HEK293 (cell line): Measurements from ENCODE around the gene TPRN.
A peak's percentile ranks its signal among the peaks of the same experiment; 100 is the strongest.

ENCODE experiments used
- CTCF ChIA-PET: fragments of 350-600 bp; formaldehyde crosslinking; extraction: SDS; loops from one replicate; lab custom pipeline; 2021; ENCODE audit warnings: antibody characterized with exemption; lab: Yijun Ruan, JAX
- POLR2A ChIA-PET: fragments of 300-600 bp; formaldehyde crosslinking; extraction: SDS; loops from one replicate; lab custom pipeline; 2020; ENCODE audit warnings: antibody characterized with exemption, inconsistent platforms; lab: Yijun Ruan, JAX
- H3K27ac ChIP-seq: fragments of 200-500 bp; sonication (Bioruptor generic); 2 replicates; pipeline ENCODE4 v1.5.1; 2014; ENCODE audit warnings: low read depth, low read length, control low read depth, inconsistent platforms; ENCODE audit errors: extremely low read depth
- H3K36me3 ChIP-seq, 2 experiments: fragments of 200-500 bp in 1 of 2; sonication (Bioruptor generic) in 1 of 2; 1 replicate in 1 of 2; 2 replicates in 1 of 2; pipeline ENCODE4 v1.5.1; 2014 to 2017; ENCODE audit warnings: inconsistent platforms in 2 of 2, low read length in 2 of 2; ENCODE audit not compliant: control insufficient read depth in 2 of 2, insufficient read depth in 1 of 2
- H3K4me1 ChIP-seq: fragments of 200-500 bp; sonication (Bioruptor generic); 2 replicates; pipeline ENCODE4 v1.5.1; 2014; ENCODE audit warnings: mild to moderate bottlenecking, low read length, inconsistent platforms; ENCODE audit not compliant: control insufficient read depth, insufficient read depth
- H3K4me3 ChIP-seq: 2 replicates; pipeline ENCODE4 v1.5.1; 2011; ENCODE audit warnings: low read depth, mild to moderate bottlenecking, control low read depth, low read length, moderate library complexity
- H3K9me3 ChIP-seq: fragments of 200-500 bp; sonication (Bioruptor generic); 2 replicates; pipeline ENCODE4 v1.5.1; 2014; ENCODE audit warnings: low read depth, low read length, inconsistent platforms; ENCODE audit not compliant: control insufficient read depth, insufficient read depth
- CTCF ChIP-seq: fragments of 450-650 bp; formaldehyde crosslinking; IDR thresholded peaks from 2 replicates; pipeline ENCODE4 v1.5.1; 2016; ENCODE audit warnings: missing biosample characterization, missing genetic modification characterization
- GLIS2 ChIP-seq: fragments of 450-650 bp; formaldehyde crosslinking; IDR thresholded peaks from 2 replicates; pipeline ENCODE4 v1.5.1; 2016; ENCODE audit warnings: missing biosample characterization, missing genetic modification characterization
- HIC1 ChIP-seq: fragments of 450-650 bp; formaldehyde crosslinking; IDR thresholded peaks from 2 replicates; pipeline ENCODE4 v1.5.1; 2016; ENCODE audit warnings: missing biosample characterization, missing genetic modification characterization
- REPIN1 ChIP-seq: fragments of 450-650 bp; formaldehyde crosslinking; IDR thresholded peaks from 2 replicates; pipeline ENCODE4 v1.5.1; 2017; ENCODE audit warnings: missing biosample characterization, missing genetic modification characterization, low read depth
- SALL2 ChIP-seq: fragments of 450-650 bp; formaldehyde crosslinking; IDR thresholded peaks from 2 replicates; pipeline ENCODE4 v1.5.0; 2017; ENCODE audit warnings: missing biosample characterization, mild to moderate bottlenecking, missing genetic modification characterization, borderline replicate concordance
- SCRT1 ChIP-seq: fragments of 450-650 bp; formaldehyde crosslinking; IDR thresholded peaks from 2 replicates; pipeline ENCODE4 v1.5.1; 2016; ENCODE audit warnings: missing biosample characterization, missing genetic modification characterization, borderline replicate concordance
- SCRT2 ChIP-seq: fragments of 450-650 bp; formaldehyde crosslinking; IDR thresholded peaks from 2 replicates; pipeline ENCODE4 v1.5.1; 2016; ENCODE audit warnings: missing biosample characterization, missing genetic modification characterization
- TCF7L2 ChIP-seq: IDR thresholded peaks from 2 replicates; pipeline ENCODE4 v1.6.1; 2011; ENCODE audit warnings: low read depth, mild to moderate bottlenecking, inconsistent platforms, low read length, moderate library complexity, borderline replicate concordance
- TSHZ1 ChIP-seq: fragments of 450-650 bp; formaldehyde crosslinking; IDR thresholded peaks from 2 replicates; pipeline ENCODE4 v1.5.1; 2016; ENCODE audit warnings: missing biosample characterization, missing genetic modification characterization, borderline replicate concordance
- ZBTB44 ChIP-seq: fragments of 450-650 bp; IDR thresholded peaks from 2 replicates; pipeline ENCODE4 v1.5.1; 2018; ENCODE audit warnings: missing biosample characterization, mild to moderate bottlenecking, missing genetic modification characterization
- ZNF426 ChIP-seq: fragments of 450-650 bp; formaldehyde crosslinking; IDR thresholded peaks from 2 replicates; pipeline ENCODE4 v1.5.1; 2017; ENCODE audit warnings: missing biosample characterization, missing genetic modification characterization, mild to moderate bottlenecking, inconsistent platforms, moderate library complexity
- ZNF530 ChIP-seq: fragments of 450-650 bp; formaldehyde crosslinking; IDR thresholded peaks from 2 replicates; pipeline ENCODE4 v1.5.1; 2016; ENCODE audit warnings: low read depth, missing biosample characterization, missing genetic modification characterization
- ZNF704 ChIP-seq: fragments of 450-650 bp; formaldehyde crosslinking; IDR thresholded peaks from 2 replicates; pipeline ENCODE4 v1.5.1; 2016; ENCODE audit warnings: missing biosample characterization, missing genetic modification characterization
- ZNF792 ChIP-seq: fragments of 450-650 bp; formaldehyde crosslinking; IDR thresholded peaks from 2 replicates; pipeline ENCODE4 v1.5.1; 2016; ENCODE audit warnings: missing biosample characterization, missing genetic modification characterization
- ZSCAN23 ChIP-seq: fragments of 450-650 bp; formaldehyde crosslinking; IDR thresholded peaks from 2 replicates; pipeline ENCODE4 v1.5.1; 2016; ENCODE audit warnings: missing biosample characterization, missing genetic modification characterization

The TPRN gene

GRCh38 chr9:137212520-137212919, 12.0 kb upstream of the TPRN start:
- Histone ChIP-seq H3K9me3 (no peaks in the 10 kb centered on the region), H3K27ac (no peak overlapping the region)
- no peak for TF ChIP-seq TSHZ1 (tag by site-specific recombination)
- TF ChIP-seq ZNF530 (tag by site-specific recombination): no peak
- TF ChIP-seq SALL2: no peak
- TF ChIP-seq SCRT2: peak; percentile 91
- no peak for TF ChIP-seq ZNF426 (tag by site-specific recombination)
- TF ChIP-seq REPIN1 (tag by site-specific recombination): no peak
- no peak for TF ChIP-seq ZBTB44 (tag by site-specific recombination)
- TF ChIP-seq ZNF704: no peak
- peak; percentile 31; the same call in 1 of the 2 replicates for TF ChIP-seq SCRT1 (tag by site-specific recombination)
- TF ChIP-seq ZSCAN23: no peak
- no peak for TF ChIP-seq TCF7L2
- TF ChIP-seq CTCF: 0 out of 2 replicates have a peak, but pooled peaks have one; percentile 24
- TF ChIP-seq HIC1: 0 out of 2 replicates have a peak, but pooled peaks have one; percentile 16
- TF ChIP-seq, all 188 proteins: peak for 4
- ChIA-PET CTCF (no interaction called here), POLR2A (interaction anchor here (1.0 to 16.6 kb wide), 4 partner anchors 9 to 126 kb away, joined by 4 to 304 read pairs (median 8); partner anchors contain the start of genes CYSRT1, MAN1B1, RNF208 and RNF224)
- H3K36me3 ChIP-seq: peaks cover 10 to 80% of the 10 kb centered on the region in 2 experiments; a peak in 2 of 3 replicates
- no peaks in the 10 kb centered on the region for H3K4me1 ChIP-seq
- no peak overlapping the region for H3K4me3 ChIP-seq

- Histone ChIP-seq H3K9me3 (no peaks in the 10 kb centered on the region), H3K36me3 (peaks cover 10 to 81% of the 10 kb centered on the region in 2 experiments; a peak in 2 of 3 replicates), H3K27ac (no peak overlapping the region), H3K4me3 (no peak overlapping the region), H3K4me1 (no peaks in the 10 kb centered on the region)
- TF ChIP-seq GLIS2 (tag by site-specific recombination) (peak; percentile 51; the same call in 1 of the 2 replicates), ZNF792 (tag by site-specific recombination) (no peak)
- ChIA-PET POLR2A (interaction anchor here (0.6 to 16.6 kb wide), 6 partner anchors 10 to 125 kb away, joined by 3 to 304 read pairs (median 4); partner anchors contain the start of genes CYSRT1, MAN1B1, RNF208 and RNF224), CTCF (no interaction called here)
Observed at GRCh38 chr9:137211532-137211931, 11.0 kb upstream of the TPRN start.
